GM19351 (cell line): ENCODE results near the gene STIM1.
"Not testable (repeated sequence)": the region's sequence is repeated elsewhere in the genome, so short reads cannot be mapped to it uniquely, and the experiment has no call there.

Experiments used
- ATAC-seq: cut with Tn5 transposase; IDR thresholded peaks from one replicate; pipeline ENCODE4 v1.9.1; 2021; ENCODE audit warnings: mild to moderate bottlenecking, moderate library complexity; ENCODE audit not compliant: unreplicated experiment

Gene STIM1

GRCh38 chr11:4017129-4017528 lies 161.7 kb downstream of the STIM1 start:
- no peak for ATAC-seq

GRCh38 chr11:4018641-4019040 lies 163.2 kb downstream of the STIM1 start:
- no peak for ATAC-seq

- ATAC-seq: no peak
Observed at GRCh38 chr11:4019891-4020290, 164.4 kb downstream of the STIM1 start.

GRCh38 chr11:4022669-4023068 lies 167.2 kb downstream of the STIM1 start:
- ATAC-seq: no peak

GRCh38 chr11:4025248-4025966 lies 169.9 kb downstream of the STIM1 start:
- no peak for ATAC-seq

- ATAC-seq: no peak
Observed at GRCh38 chr11:4025967-4026324, 170.5 kb downstream of the STIM1 start.

- ATAC-seq: no peak
Observed at GRCh38 chr11:4026389-4026788, 170.9 kb downstream of the STIM1 start.

- ATAC-seq: no peak
Observed at GRCh38 chr11:4027746-4028145, 172.3 kb downstream of the STIM1 start.

GRCh38 chr11:4030197-4030596 lies 174.7 kb downstream of the STIM1 start:
- ATAC-seq: no peak

- ATAC-seq: no peak
Observed at GRCh38 chr11:4032097-4032496, 176.6 kb downstream of the STIM1 start.

- ATAC-seq: no peak
Observed at GRCh38 chr11:4035985-4036384, 180.5 kb downstream of the STIM1 start.

- no peak for ATAC-seq
Observed at GRCh38 chr11:4039011-4039410, 183.5 kb downstream of the STIM1 start.

GRCh38 chr11:4040461-4040860 lies 185.0 kb downstream of the STIM1 start:
- no peak for ATAC-seq

- no peak for ATAC-seq
Observed at GRCh38 chr11:4041731-4042391, 186.4 kb downstream of the STIM1 start.

- ATAC-seq: no peak
Observed at GRCh38 chr11:4044976-4045646, 189.6 kb downstream of the STIM1 start.

- ATAC-seq: no peak
Observed at GRCh38 chr11:4048340-4048739, 192.9 kb downstream of the STIM1 start.

- no peak for ATAC-seq
Observed at GRCh38 chr11:4049006-4049405, 193.5 kb downstream of the STIM1 start.

GRCh38 chr11:4050138-4050537 lies 194.7 kb downstream of the STIM1 start:
- ATAC-seq: no peak

GRCh38 chr11:4053200-4053599 lies 197.7 kb downstream of the STIM1 start:
- ATAC-seq: not testable (repeated sequence)

- no peak for ATAC-seq
Observed at GRCh38 chr11:4054643-4055042, 199.2 kb downstream of the STIM1 start.

GRCh38 chr11:4059424-4059823 lies 204.0 kb downstream of the STIM1 start:
- no peak for ATAC-seq
